ENCODE results near the gene UMODL1. TPM values are rescaled to one million over a fixed set of nuclear protein-coding genes. Genes with fewer than 3 reads are reported as not detected.

Gene UMODL1
- total and polyA plus RNA-seq, 12 donors = 0.10 to 0.79 (median 0.17) TPM; not detected in 9

- WGBS, 4 donors = 63 to 79% (median 67%) methylated on average over 6 of the region's 6 CpGs
Observed at GRCh38 chr21:42130441-42130840, 59.3 kb downstream of the UMODL1 start.

GRCh38 chr21:42132183-42132582 lies 61.1 kb downstream of the UMODL1 start:
- TF ChIP-seq CTCF (IDR thresholded peaks at IDR 0.05) = no peak
- TF ChIP-seq POLR2A (IDR thresholded peaks at IDR 0.05) = no peak
- no peaks in the 10 kb centered on the region for H3K27me3 ChIP-seq
- no peak overlapping the region for H3K27ac ChIP-seq
- DNase-seq = no peak
- 0 to 91% (median 77%) methylated on average over 1 of the region's 1 CpG for WGBS, 4 donors
- H3K36me3 ChIP-seq (replicated peaks in 1 of 2) = no peaks in the 10 kb centered on the region
- no peaks in the 10 kb centered on the region for H3K9me3 ChIP-seq (replicated peaks in 1 of 3)
- H3K4me3 ChIP-seq = no peak overlapping the region
- intact Hi-C loops (cut with DNase I) = no loop called here
- no peaks in the 10 kb centered on the region for H3K4me1 ChIP-seq (replicated peaks in 1 of 2)

More at GRCh38 chr21:42130441-42130840, 59.3 kb downstream of the UMODL1 start:
- H3K36me3 ChIP-seq (replicated peaks in 1 of 2) = no peaks in the 10 kb centered on the region
- intact Hi-C loops (cut with DNase I) = no loop called here
- H3K4me1 ChIP-seq (replicated peaks in 1 of 2) = no peaks in the 10 kb centered on the region
- no peak overlapping the region for H3K27ac ChIP-seq
- no peaks in the 10 kb centered on the region for H3K9me3 ChIP-seq (replicated peaks in 1 of 3)
- no peaks in the 10 kb centered on the region for H3K27me3 ChIP-seq
- DNase-seq = no peak
- TF ChIP-seq POLR2A (IDR thresholded peaks at IDR 0.05) (no peak), CTCF (IDR thresholded peaks at IDR 0.05) (no peak)
- no peak overlapping the region for H3K4me3 ChIP-seq

- H3K9me3 ChIP-seq (replicated peaks in 1 of 3) = no peaks in the 10 kb centered on the region
- 91 to 95% (median 95%) methylated on average over 2 to 8 of the region's 8 CpGs for WGBS, 4 donors
- no peak overlapping the region for H3K27ac ChIP-seq
- intact Hi-C loops (cut with DNase I) = no loop called here
- no peaks in the 10 kb centered on the region for H3K27me3 ChIP-seq
- no peak for TF ChIP-seq CTCF (IDR thresholded peaks at IDR 0.05)
- H3K36me3 ChIP-seq (replicated peaks in 1 of 2) = no peaks in the 10 kb centered on the region
- H3K4me3 ChIP-seq = no peak overlapping the region
- no peak for DNase-seq
- no peaks in the 10 kb centered on the region for H3K4me1 ChIP-seq (replicated peaks in 1 of 2)
Observed at GRCh38 chr21:42133131-42133530, 62.0 kb downstream of the UMODL1 start.

GRCh38 chr21:42135386-42136052 lies 64.4 kb downstream of the UMODL1 start:
- 71 to 87% (median 83%) methylated on average over 7 to 14 of the region's 14 CpGs for WGBS, 4 donors
- intact Hi-C loops (cut with DNase I) = no loop called here
- Histone ChIP-seq H3K9me3 (replicated peaks in 1 of 3) (no peaks in the 10 kb centered on the region), H3K4me1 (replicated peaks in 1 of 2) (no peaks in the 10 kb centered on the region), H3K27ac (no peak overlapping the region), H3K27me3 (no peaks in the 10 kb centered on the region), H3K36me3 (replicated peaks in 1 of 2) (no peaks in the 10 kb centered on the region), H3K4me3 (no peak overlapping the region)
- DNase-seq = no peak
- TF ChIP-seq CTCF (IDR thresholded peaks at IDR 0.05) (no peak), POLR2A (IDR thresholded peaks at IDR 0.05) (no peak)

All from adrenal gland (tissue), 12 donors.